DOHH2 (cell line): ENCODE data around the gene SLC38A6.

Source experiments
- EZH2phosphoT487 ChIP-seq: fragments of 200-600 bp; sonication (generic); IDR thresholded peaks from 2 replicates; pipeline ENCODE4 v1.6.1; 2017; ENCODE audit warnings: borderline replicate concordance, mild to moderate bottlenecking, antibody characterized with exemption, low read length, moderate library complexity, mixed read lengths
- TF ChIP-seq, protein P1 (sequence below): fragments of 200-600 bp; sonication (generic); IDR thresholded peaks from one replicate; pipeline ENCODE4 v1.5.1; 2014; ENCODE audit warnings: antibody characterized with exemption, mild to moderate bottlenecking, low read depth, low read length; ENCODE audit not compliant: poor library complexity, severe bottlenecking

DNA sequence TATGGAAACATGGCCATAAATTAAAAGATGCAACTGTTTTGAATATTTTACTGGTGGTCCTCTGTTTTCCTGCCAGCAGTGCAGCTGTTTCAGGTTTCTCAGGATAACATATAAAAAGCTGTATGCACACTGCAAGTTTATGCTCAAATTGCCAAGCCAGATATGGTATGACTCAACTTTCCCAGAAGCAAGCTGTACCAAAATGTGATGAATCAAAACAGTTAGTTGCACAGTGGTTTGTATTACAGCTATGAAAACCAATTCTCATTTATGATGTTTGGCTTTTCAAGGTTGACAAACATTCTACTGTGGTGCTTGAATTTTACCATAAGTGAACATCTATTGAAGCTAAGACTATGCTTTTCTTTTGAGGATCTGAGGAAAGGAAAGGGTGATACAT lies 15.6 kb upstream of the SLC38A6 start:
- TF ChIP-seq, protein P1, sequence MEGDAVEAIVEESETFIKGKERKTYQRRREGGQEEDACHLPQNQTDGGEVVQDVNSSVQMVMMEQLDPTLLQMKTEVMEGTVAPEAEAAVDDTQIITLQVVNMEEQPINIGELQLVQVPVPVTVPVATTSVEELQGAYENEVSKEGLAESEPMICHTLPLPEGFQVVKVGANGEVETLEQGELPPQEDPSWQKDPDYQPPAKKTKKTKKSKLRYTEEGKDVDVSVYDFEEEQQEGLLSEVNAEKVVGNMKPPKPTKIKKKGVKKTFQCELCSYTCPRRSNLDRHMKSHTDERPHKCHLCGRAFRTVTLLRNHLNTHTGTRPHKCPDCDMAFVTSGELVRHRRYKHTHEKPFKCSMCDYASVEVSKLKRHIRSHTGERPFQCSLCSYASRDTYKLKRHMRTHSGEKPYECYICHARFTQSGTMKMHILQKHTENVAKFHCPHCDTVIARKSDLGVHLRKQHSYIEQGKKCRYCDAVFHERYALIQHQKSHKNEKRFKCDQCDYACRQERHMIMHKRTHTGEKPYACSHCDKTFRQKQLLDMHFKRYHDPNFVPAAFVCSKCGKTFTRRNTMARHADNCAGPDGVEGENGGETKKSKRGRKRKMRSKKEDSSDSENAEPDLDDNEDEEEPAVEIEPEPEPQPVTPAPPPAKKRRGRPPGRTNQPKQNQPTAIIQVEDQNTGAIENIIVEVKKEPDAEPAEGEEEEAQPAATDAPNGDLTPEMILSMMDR, result no peak
- no peak for TF ChIP-seq EZH2phosphoT487
